ENCODE results near the gene TAF1C. TPM values are rescaled to one million over a fixed set of nuclear protein-coding genes. Genes with fewer than 3 reads are reported as not detected.
A peak's percentile ranks its signal among the peaks of the same experiment; 100 is the strongest.

The TAF1C gene
- polyA plus RNA-seq, 1 of the 3 experiments (the other 2 are of a cell fraction): 49.3 TPM

GRCh38 chr16:84175350-84176081 lies 11.3 kb downstream of the TAF1C start:
- WGBS (ENCODE audit: low lambda C conversion rate): 33% methylated on average over 9 of the region's 10 CpGs

GRCh38 chr16:84174396-84174795 lies 12.5 kb downstream of the TAF1C start:
- H3F3A ChIP-seq (replicated peaks; ENCODE audit: insufficient read depth): no peaks in the 10 kb centered on the region
- no peak for DNase-seq
- H3K9ac ChIP-seq: no peak overlapping the region
- TF ChIP-seq FOXM1 (IDR thresholded peaks at IDR 0.05; ENCODE audit: low read depth) (no peak), MEF2A (IDR thresholded peaks at IDR 0.05; ENCODE audit: borderline replicate concordance, low read depth) (no peak), GABPA (IDR thresholded peaks at IDR 0.05; ENCODE audit: low read depth) (no peak), MXI1 (IDR thresholded peaks at IDR 0.05; ENCODE audit: low read depth, low read length) (no peak), ZBTB33 (IDR thresholded peaks at IDR 0.05; ENCODE audit: borderline replicate concordance, low read depth) (no peak), EP300 (IDR thresholded peaks at IDR 0.05; ENCODE audit: borderline replicate concordance in 1 of 2, low read depth in 1 of 2, low read length in 1 of 2) (no peak), CHD2 (IDR thresholded peaks at IDR 0.05; ENCODE audit: low read length, partially characterized antibody) (no peak), PBX3 (IDR thresholded peaks at IDR 0.05) (no peak)

More at GRCh38 chr16:84175350-84176081, 11.3 kb downstream of the TAF1C start:
- no peaks in the 10 kb centered on the region for H3F3A ChIP-seq (replicated peaks; ENCODE audit: insufficient read depth)
- H2AFZ ChIP-seq (ENCODE audit: low read depth): no peak overlapping the region
- H3K4me3 ChIP-seq (ENCODE audit: low read depth in 2 of 2, low read length in 1 of 2): no peak overlapping the region
- peaks cover 0 to 21% of the 10 kb centered on the region in 2 experiments for H3K36me3 ChIP-seq (replicated peaks in 1 of 2; ENCODE audit: control insufficient read depth in 1 of 2, insufficient read depth in 2 of 2, low read length in 1 of 2)
- TF ChIP-seq MXI1 (IDR thresholded peaks at IDR 0.05; ENCODE audit: low read depth, low read length) (peak; percentile 95), USF1 (IDR thresholded peaks at IDR 0.05; ENCODE audit: borderline replicate concordance, low read depth) (peak; percentile 7; the same call in 1 of the 2 replicates), SMC3 (IDR thresholded peaks at IDR 0.05; ENCODE audit: low read depth, low read length) (peak; percentile 74), ELF1 (IDR thresholded peaks at IDR 0.05) (no peak), NRF1 (IDR thresholded peaks at IDR 0.05; ENCODE audit: low read depth, low read length) (no peak), MAX (IDR thresholded peaks at IDR 0.05; ENCODE audit: low read depth) (peak; percentile 69), FOXJ3 (CRISPR knock-in tag; IDR thresholded peaks at IDR 0.05) (no peak), RAD21 (IDR thresholded peaks at IDR 0.05; ENCODE audit: low read length) (peak; percentile 91), CTCF (IDR thresholded peaks at IDR 0.05) (peak; percentile 78), CHD2 (IDR thresholded peaks at IDR 0.05; ENCODE audit: low read length, partially characterized antibody) (peak; percentile 18), RCOR1 (IDR thresholded peaks at IDR 0.05; ENCODE audit: low read length) (peak; percentile 59; the same call in 1 of the 2 replicates)
- no peaks in the 10 kb centered on the region for H3K79me2 ChIP-seq (ENCODE audit: insufficient read depth)
- DNase-seq: peak; percentile 91
- H3K9me3 ChIP-seq: no peaks in the 10 kb centered on the region
- no peak overlapping the region for H3K9ac ChIP-seq
- no peaks in the 10 kb centered on the region for H3K9me2 ChIP-seq
- peaks cover 0 to 7% of the 10 kb centered on the region in 2 experiments; a peak in 1 of 4 replicates for H3K4me1 ChIP-seq (ENCODE audit: control insufficient read depth in 1 of 2, insufficient read depth in 2 of 2, low read depth in 1 of 2, low read length in 1 of 2)
- no peaks in the 10 kb centered on the region for H3K27me3 ChIP-seq (ENCODE audit: insufficient read depth)
- ChIA-PET POLR2A (interaction anchor here (1.2 kb wide), 1 partner anchor 12 kb away, joined by 4 read pairs; the partner anchor contains the start of gene TAF1C), CTCF (interaction anchor here (0.6 to 9.0 kb wide), 39 partner anchors 9 to 323 kb away, joined by 3 to 109 read pairs (median 5); partner anchors contain the start of genes ADAD2, DNAAF1, HSDL1 and MBTPS1)
- H3K27ac ChIP-seq (ENCODE audit: low read depth in 2 of 2, low read length in 1 of 2): no peak overlapping the region
- H4K20me1 ChIP-seq (ENCODE audit: insufficient read depth): 0 out of 2 replicates have a peak, but pooled peaks cover 5% of the 10 kb centered on the region
- H3K4me2 ChIP-seq: no peak overlapping the region

More at GRCh38 chr16:84174396-84174795, 12.5 kb downstream of the TAF1C start:
- H3K4me1 ChIP-seq (ENCODE audit: control insufficient read depth in 1 of 2, insufficient read depth in 2 of 2, low read depth in 1 of 2, low read length in 1 of 2): peaks cover 0 to 7% of the 10 kb centered on the region in 2 experiments; a peak in 1 of 4 replicates
- ChIA-PET CTCF (interaction anchor here (0.7 to 9.0 kb wide), 22 partner anchors 8 to 307 kb away, joined by 3 to 109 read pairs (median 8); partner anchors contain the start of genes ADAD2, DNAAF1, HSDL1 and MBTPS1), POLR2A (no interaction called here)
- 78% methylated on average over 11 of the region's 11 CpGs for WGBS (ENCODE audit: low lambda C conversion rate)
- no peaks in the 10 kb centered on the region for H3K79me2 ChIP-seq (ENCODE audit: insufficient read depth)
- no peak overlapping the region for H3K4me2 ChIP-seq
- no peaks in the 10 kb centered on the region for H3K9me3 ChIP-seq
- H3K36me3 ChIP-seq (replicated peaks in 1 of 2; ENCODE audit: control insufficient read depth in 1 of 2, insufficient read depth in 2 of 2, low read length in 1 of 2): peaks cover 0 to 11% of the 10 kb centered on the region in 2 experiments
- no peak overlapping the region for H2AFZ ChIP-seq (ENCODE audit: low read depth)
- H3K4me3 ChIP-seq (ENCODE audit: low read depth in 2 of 2, low read length in 1 of 2): no peak overlapping the region
- no peaks in the 10 kb centered on the region for H3K9me2 ChIP-seq
- H4K20me1 ChIP-seq (ENCODE audit: insufficient read depth): 0 out of 2 replicates have a peak, but pooled peaks cover 5% of the 10 kb centered on the region
- no peak overlapping the region for H3K27ac ChIP-seq (ENCODE audit: low read depth in 2 of 2, low read length in 1 of 2)
- no peaks in the 10 kb centered on the region for H3K27me3 ChIP-seq (ENCODE audit: insufficient read depth)
